WTC11 (cell line): Measurements from ENCODE around the gene GCC1. TPM values are rescaled to one million over a fixed set of nuclear protein-coding genes. Genes with fewer than 3 reads are reported as not detected.
"Not testable (repeated sequence)": the region's sequence is repeated elsewhere in the genome, so short reads cannot be mapped to it uniquely, and the experiment has no call there.

Source experiments
- ATAC-seq: fragments of 200-7000 bp; cut with Tn5 transposase; 2 replicates; pipeline ENCODE4 v1.10.0; 2021; ENCODE audit warnings: mild to moderate bottlenecking, moderate library complexity
- CTCF ChIA-PET: fragments of 300-600 bp; sonication (Branson Sonifier 250); formaldehyde crosslinking; loops from one replicate; lab custom pipeline; 2021; ENCODE audit warnings: antibody characterized with exemption; lab: Charles Lee
- POLR2A ChIA-PET: fragments of 350-600 bp; sonication (Branson Sonifier 250); formaldehyde crosslinking; loops from one replicate; lab custom pipeline; 2021; ENCODE audit warnings: antibody characterized with exemption; lab: Charles Lee
- DNase-seq: peaks from one replicate; pipeline ENCODE4 v3.0.0; 2021; ENCODE audit warnings: low spot score
- H3K27ac Mint-ChIP-seq: 2 replicates; pipeline ENCODE4 v1.8.0; 2021; ENCODE audit warnings: mixed read lengths
- H3K27me3 Mint-ChIP-seq: 2 replicates; pipeline ENCODE4 v1.8.0; 2021; ENCODE audit warnings: low read depth, mild to moderate bottlenecking, moderate library complexity, mixed read lengths
- H3K36me3 Mint-ChIP-seq: 2 replicates; pipeline ENCODE4 v1.8.0; 2021; ENCODE audit warnings: mixed read lengths
- H3K4me1 Mint-ChIP-seq: 2 replicates; pipeline ENCODE4 v1.8.0; 2022; ENCODE audit warnings: mixed read lengths
- H3K4me3 Mint-ChIP-seq: 2 replicates; pipeline ENCODE4 v1.8.0; 2021; ENCODE audit warnings: mild to moderate bottlenecking, moderate library complexity, mixed read lengths
- H3K9me3 Mint-ChIP-seq: 2 replicates; pipeline ENCODE4 v1.8.0; 2021; ENCODE audit warnings: mixed read lengths
- ATF1 ChIP-seq: sonication (generic); formaldehyde crosslinking; IDR thresholded peaks from 2 replicates; pipeline ENCODE4 v1.8.1; 2023; ENCODE audit warnings: mild to moderate bottlenecking, moderate library complexity, missing genetic modification reagents
- CREM ChIP-seq: sonication (generic); formaldehyde crosslinking; IDR thresholded peaks from 2 replicates; pipeline ENCODE4 v1.8.1; 2022; ENCODE audit warnings: mild to moderate bottlenecking, missing genetic modification reagents, moderate library complexity
- EMX1 ChIP-seq: fragments of 250-450 bp; sonication (Bioruptor Pico); IDR thresholded peaks from 2 replicates; pipeline ENCODE4 v1.8.0; 2021; ENCODE audit warnings: mild to moderate bottlenecking
- ETV6 ChIP-seq: sonication (generic); formaldehyde crosslinking; IDR thresholded peaks from 2 replicates; pipeline ENCODE4 v1.8.1; 2022; ENCODE audit warnings: mild to moderate bottlenecking, missing genetic modification reagents
- FOXJ3 ChIP-seq: sonication (generic); formaldehyde crosslinking; IDR thresholded peaks from 2 replicates; pipeline ENCODE4 v1.9.0; 2021; ENCODE audit warnings: missing genetic modification reagents, mild to moderate bottlenecking, borderline replicate concordance
- FOXK1 ChIP-seq: sonication (generic); formaldehyde crosslinking; IDR thresholded peaks from 2 replicates; pipeline ENCODE4 v1.8.0; 2022; ENCODE audit warnings: mild to moderate bottlenecking, moderate library complexity, missing genetic modification reagents
- HMGXB4 ChIP-seq: sonication (generic); formaldehyde crosslinking; IDR thresholded peaks from 2 replicates; pipeline ENCODE4 v1.8.1; 2023; ENCODE audit warnings: mild to moderate bottlenecking, moderate library complexity, missing genetic modification reagents
- JUN ChIP-seq: sonication (generic); formaldehyde crosslinking; IDR thresholded peaks from 2 replicates; pipeline ENCODE4 v1.8.0; 2023; ENCODE audit warnings: mild to moderate bottlenecking, missing genetic modification reagents
- MXD4 ChIP-seq: fragments of 250-450 bp; sonication (Bioruptor Pico); IDR thresholded peaks from 2 replicates; pipeline ENCODE4 v1.8.0; 2021; ENCODE audit warnings: mild to moderate bottlenecking, moderate library complexity, borderline replicate concordance
- NFATC4 ChIP-seq: fragments of 250-450 bp; sonication (Bioruptor Pico); IDR thresholded peaks from 2 replicates; pipeline ENCODE4 v1.9.0; 2021; ENCODE audit warnings: mild to moderate bottlenecking
- NFE2L1 ChIP-seq: sonication (generic); formaldehyde crosslinking; IDR thresholded peaks from 2 replicates; pipeline ENCODE4 v1.8.1; 2023; ENCODE audit warnings: missing genetic modification reagents
- NR1H2 ChIP-seq: sonication (generic); formaldehyde crosslinking; IDR thresholded peaks from 2 replicates; pipeline ENCODE4 v1.9.0; 2021; ENCODE audit warnings: mild to moderate bottlenecking, moderate library complexity, missing genetic modification reagents
- OVOL2 ChIP-seq: fragments of 250-450 bp; sonication (Bioruptor Pico); IDR thresholded peaks from 2 replicates; pipeline ENCODE4 v1.9.0; 2021; ENCODE audit warnings: mild to moderate bottlenecking, borderline replicate concordance
- PREB ChIP-seq: sonication (generic); formaldehyde crosslinking; IDR thresholded peaks from 2 replicates; pipeline ENCODE4 v1.8.1; 2022; ENCODE audit warnings: mild to moderate bottlenecking, missing genetic modification reagents, moderate library complexity, borderline replicate concordance
- RELA ChIP-seq: sonication (generic); formaldehyde crosslinking; IDR thresholded peaks from 2 replicates; pipeline ENCODE4 v1.8.1; 2022; ENCODE audit warnings: missing genetic modification reagents, mild to moderate bottlenecking, borderline replicate concordance
- TP53 ChIP-seq: sonication (generic); formaldehyde crosslinking; IDR thresholded peaks from 2 replicates; pipeline ENCODE4 v1.8.1; 2023; ENCODE audit warnings: mild to moderate bottlenecking, missing genetic modification reagents
- ZBTB21 ChIP-seq: sonication (generic); formaldehyde crosslinking; IDR thresholded peaks from 2 replicates; pipeline ENCODE4 v1.8.1; 2023; ENCODE audit warnings: mild to moderate bottlenecking, missing genetic modification reagents, borderline replicate concordance
- ZNF121 ChIP-seq: sonication (generic); formaldehyde crosslinking; IDR thresholded peaks from 2 replicates; pipeline ENCODE4 v1.8.0; 2023; ENCODE audit warnings: missing genetic modification reagents
- ZNF281 ChIP-seq: sonication (generic); formaldehyde crosslinking; IDR thresholded peaks from 2 replicates; pipeline ENCODE4 v1.8.0; 2023; ENCODE audit warnings: mild to moderate bottlenecking, missing genetic modification reagents
- ZNF396 ChIP-seq: fragments of 250-450 bp; sonication (Bioruptor Pico); IDR thresholded peaks from 2 replicates; pipeline ENCODE4 v1.8.0; 2021; ENCODE audit warnings: mild to moderate bottlenecking, moderate library complexity, borderline replicate concordance
- total RNA-seq: library from RNA; stranded (reverse); gene quantifications from 3 replicates; pipeline ENCODE4 v1.2.3, GENCODE V29; 2021

GCC1 gene
- total RNA-seq, 1 experiment from 2014 or later: 13.2 TPM

- TF ChIP-seq RELA: no peak
Measured at GRCh38 chr7:127578711-127579275, 6.6 kb downstream of the GCC1 start (continued).

GRCh38 chr7:127578036-127578684 lies 7.2 kb downstream of the GCC1 start:
- Mint-ChIP-seq H3K27me3 (no peaks in the 10 kb centered on the region), H3K4me1 (no peaks in the 10 kb centered on the region), H3K9me3 (no peaks in the 10 kb centered on the region), H3K27ac (no peak overlapping the region), H3K36me3 (peaks cover 16% of the 10 kb centered on the region), H3K4me3 (no peak overlapping the region)
- POLR2A ChIA-PET: no interaction called here
- DNase-seq: no peak
- TF ChIP-seq ZBTB21 (CRISPR knock-in tag): no peak
- TF ChIP-seq FOXJ3: no peak
- TF ChIP-seq ZNF281 (CRISPR knock-in tag): no peak
- TF ChIP-seq MXD4: no peak
- TF ChIP-seq ETV6: no peak
- no peak for TF ChIP-seq ATF1 (CRISPR knock-in tag)
- TF ChIP-seq FOXK1 (CRISPR knock-in tag): no peak
- no peak for TF ChIP-seq JUN (CRISPR knock-in tag)
- TF ChIP-seq OVOL2: no peak
- no peak for TF ChIP-seq ZNF121 (CRISPR knock-in tag)
- TF ChIP-seq PREB (CRISPR knock-in tag): no peak
- no peak for TF ChIP-seq EMX1 (CRISPR knock-in tag)
- TF ChIP-seq NR1H2 (CRISPR knock-in tag): no peak
- ATAC-seq: peak; percentile 76
- CTCF ChIA-PET: interaction anchor here (0.6 to 1.6 kb wide), 5 partner anchors 42 to 164 kb away, joined by 3 to 8 read pairs (median 3); no protein-coding TSS in a partner anchor

- ATAC-seq (no peak), DNase-seq (no peak)
- CTCF ChIA-PET: interaction anchor here (0.7 kb wide), 1 partner anchor 67 kb away, joined by 3 read pairs; no protein-coding TSS in a partner anchor
Measured at GRCh38 chr7:127571741-127572505, 13.5 kb downstream of the GCC1 start.

GRCh38 chr7:127568034-127568433 lies 17.4 kb downstream of the GCC1 start:
- H3K27ac Mint-ChIP-seq, H3K36me3 Mint-ChIP-seq, CTCF ChIA-PET, ATAC-seq, H3K4me3 Mint-ChIP-seq, POLR2A ChIA-PET, H3K4me1 Mint-ChIP-seq, DNase-seq: not testable (repeated sequence)
- H3K27me3 Mint-ChIP-seq: peaks cover 33% of the 10 kb centered on the region
- H3K9me3 Mint-ChIP-seq: peaks cover 19% of the 10 kb centered on the region

More at GRCh38 chr7:127571741-127572505, 13.5 kb downstream of the GCC1 start:
- no peaks in the 10 kb centered on the region for H3K4me1 Mint-ChIP-seq
- POLR2A ChIA-PET: no interaction called here
- H3K4me3 Mint-ChIP-seq: no peak overlapping the region
- H3K36me3 Mint-ChIP-seq: no peaks in the 10 kb centered on the region
- H3K27me3 Mint-ChIP-seq: peaks cover 8% of the 10 kb centered on the region
- no peak overlapping the region for H3K27ac Mint-ChIP-seq
- TF ChIP-seq TP53 (CRISPR knock-in tag) (no peak), ZNF396 (CRISPR knock-in tag) (no peak), RELA (no peak), HMGXB4 (CRISPR knock-in tag) (no peak), NFE2L1 (CRISPR knock-in tag) (no peak), NFATC4 (no peak), CREM (CRISPR knock-in tag) (no peak)
- peaks cover 7% of the 10 kb centered on the region for H3K9me3 Mint-ChIP-seq
